ENCODE measurements around the gene ATP11A. TPM values are rescaled to one million over a fixed set of nuclear protein-coding genes. Genes with fewer than 3 reads are reported as not detected.

Gene ATP11A
- total RNA-seq, 1 experiment from 2014 or later = 80.4 TPM

DNA sequence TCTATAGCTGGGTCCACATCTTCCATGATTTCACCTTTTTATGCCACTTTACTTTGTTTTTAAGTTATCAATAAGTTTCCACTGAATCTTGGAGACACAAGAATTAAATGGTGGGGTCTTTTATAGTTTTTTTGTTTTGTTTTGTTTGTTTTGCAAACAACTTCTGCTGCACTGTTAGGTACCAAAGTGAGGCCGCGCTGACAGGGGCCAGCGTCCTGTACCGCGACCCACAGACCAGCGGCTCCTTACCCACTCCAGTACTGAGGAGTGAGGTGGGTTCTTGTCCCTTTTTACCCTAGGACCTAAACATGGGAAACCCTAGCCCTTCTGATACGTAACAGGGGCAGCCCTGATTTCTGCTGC lies 203.3 kb downstream of the ATP11A start:
- BruUV-seq (replicated peaks) = no TSS peak
- Histone ChIP-seq H2AFZ (ENCODE audit: low read depth, low read length, poor library complexity, severe bottlenecking) (no peak overlapping the region), H3K27me3 (ENCODE audit: insufficient read depth, low read length) (no peaks in the 10 kb centered on the region), H4K20me1 (ENCODE audit: insufficient read depth) (no peaks in the 10 kb centered on the region), H3K4me1 (ENCODE audit: control insufficient read depth in 1 of 2, insufficient read depth in 2 of 2, low read length in 2 of 2) (peaks cover 6 to 14% of the 10 kb centered on the region in 2 experiments; a peak in 3 of 4 replicates), H3K9me3 (ENCODE audit: control insufficient read depth in 1 of 2, insufficient read depth in 1 of 2, low read depth in 1 of 2, low read length in 2 of 2) (no peaks in the 10 kb centered on the region), H3K27ac (ENCODE audit: low read depth, low read length) (peak overlapping the region; percentile 27; the same call in 1 of the 2 replicates), H3K36me3 (ENCODE audit: control insufficient read depth in 1 of 2, insufficient read depth in 2 of 2, low read length in 2 of 2) (no peaks in the 10 kb centered on the region), H3K4me2 (ENCODE audit: low read length) (no peak overlapping the region), H3K79me2 (ENCODE audit: insufficient read depth, low read length) (no peaks in the 10 kb centered on the region), H3K9me2 (ENCODE audit: insufficient read depth) (no peaks in the 10 kb centered on the region), H3K4me3 (replicated peaks in 1 of 2; ENCODE audit: low read depth in 1 of 2, low read length in 2 of 2) (no peak overlapping the region), H3K9ac (ENCODE audit: low read length) (no peak overlapping the region)
- intact Hi-C loops (cut with micrococcal nuclease) = no loop called here
- CTCF ChIA-PET = interaction anchor here (1.8 kb wide), 1 partner anchor 39 kb away, joined by 6 read pairs; no protein-coding TSS in a partner anchor
- RAD21 ChIA-PET (ENCODE audit: low non-redundant PET in 1 of 2, low total read pairs in 2 of 2, uncharacterized antibody in 2 of 2, unreplicated experiment in 2 of 2) = no interaction called here
- DNase-seq (ENCODE audit: low read depth, low spot score) = no peak
- TF ChIP-seq ZNF274 (IDR thresholded peaks at IDR 0.05; ENCODE audit: low read depth, low read length) = no peak
- no peak for TF ChIP-seq SRF (IDR thresholded peaks at IDR 0.05; ENCODE audit: low read depth)
- TF ChIP-seq SP1 (IDR thresholded peaks at IDR 0.05; ENCODE audit: low read depth) = no peak
- no peak for TF ChIP-seq EZH2 (IDR thresholded peaks at IDR 0.05)
- no peak for TF ChIP-seq EZH2phosphoT487 (IDR thresholded peaks at IDR 0.05; ENCODE audit: borderline replicate concordance)
- TF ChIP-seq FOSL1 (IDR thresholded peaks at IDR 0.05; ENCODE audit: low read depth) = no peak
- TF ChIP-seq, protein P1, sequence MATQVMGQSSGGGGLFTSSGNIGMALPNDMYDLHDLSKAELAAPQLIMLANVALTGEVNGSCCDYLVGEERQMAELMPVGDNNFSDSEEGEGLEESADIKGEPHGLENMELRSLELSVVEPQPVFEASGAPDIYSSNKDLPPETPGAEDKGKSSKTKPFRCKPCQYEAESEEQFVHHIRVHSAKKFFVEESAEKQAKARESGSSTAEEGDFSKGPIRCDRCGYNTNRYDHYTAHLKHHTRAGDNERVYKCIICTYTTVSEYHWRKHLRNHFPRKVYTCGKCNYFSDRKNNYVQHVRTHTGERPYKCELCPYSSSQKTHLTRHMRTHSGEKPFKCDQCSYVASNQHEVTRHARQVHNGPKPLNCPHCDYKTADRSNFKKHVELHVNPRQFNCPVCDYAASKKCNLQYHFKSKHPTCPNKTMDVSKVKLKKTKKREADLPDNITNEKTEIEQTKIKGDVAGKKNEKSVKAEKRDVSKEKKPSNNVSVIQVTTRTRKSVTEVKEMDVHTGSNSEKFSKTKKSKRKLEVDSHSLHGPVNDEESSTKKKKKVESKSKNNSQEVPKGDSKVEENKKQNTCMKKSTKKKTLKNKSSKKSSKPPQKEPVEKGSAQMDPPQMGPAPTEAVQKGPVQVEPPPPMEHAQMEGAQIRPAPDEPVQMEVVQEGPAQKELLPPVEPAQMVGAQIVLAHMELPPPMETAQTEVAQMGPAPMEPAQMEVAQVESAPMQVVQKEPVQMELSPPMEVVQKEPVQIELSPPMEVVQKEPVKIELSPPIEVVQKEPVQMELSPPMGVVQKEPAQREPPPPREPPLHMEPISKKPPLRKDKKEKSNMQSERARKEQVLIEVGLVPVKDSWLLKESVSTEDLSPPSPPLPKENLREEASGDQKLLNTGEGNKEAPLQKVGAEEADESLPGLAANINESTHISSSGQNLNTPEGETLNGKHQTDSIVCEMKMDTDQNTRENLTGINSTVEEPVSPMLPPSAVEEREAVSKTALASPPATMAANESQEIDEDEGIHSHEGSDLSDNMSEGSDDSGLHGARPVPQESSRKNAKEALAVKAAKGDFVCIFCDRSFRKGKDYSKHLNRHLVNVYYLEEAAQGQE (IDR thresholded peaks at IDR 0.05; ENCODE audit: low read depth) = no peak
- no peak for TF ChIP-seq CBX3 (IDR thresholded peaks at IDR 0.05; ENCODE audit: low read depth)
- no peak for TF ChIP-seq JUND (IDR thresholded peaks at IDR 0.05)
- TF ChIP-seq, protein P2, sequence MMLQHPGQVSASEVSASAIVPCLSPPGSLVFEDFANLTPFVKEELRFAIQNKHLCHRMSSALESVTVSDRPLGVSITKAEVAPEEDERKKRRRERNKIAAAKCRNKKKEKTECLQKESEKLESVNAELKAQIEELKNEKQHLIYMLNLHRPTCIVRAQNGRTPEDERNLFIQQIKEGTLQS (IDR thresholded peaks at IDR 0.05) = no peak
- TF ChIP-seq TCF7L2 (IDR thresholded peaks at IDR 0.05; ENCODE audit: borderline replicate concordance, extremely low read depth, insufficient read depth, insufficient read length) = no peak
- no peak for TF ChIP-seq CEBPB (IDR thresholded peaks at IDR 0.05; ENCODE audit: low read depth)
- TF ChIP-seq, protein P3, sequence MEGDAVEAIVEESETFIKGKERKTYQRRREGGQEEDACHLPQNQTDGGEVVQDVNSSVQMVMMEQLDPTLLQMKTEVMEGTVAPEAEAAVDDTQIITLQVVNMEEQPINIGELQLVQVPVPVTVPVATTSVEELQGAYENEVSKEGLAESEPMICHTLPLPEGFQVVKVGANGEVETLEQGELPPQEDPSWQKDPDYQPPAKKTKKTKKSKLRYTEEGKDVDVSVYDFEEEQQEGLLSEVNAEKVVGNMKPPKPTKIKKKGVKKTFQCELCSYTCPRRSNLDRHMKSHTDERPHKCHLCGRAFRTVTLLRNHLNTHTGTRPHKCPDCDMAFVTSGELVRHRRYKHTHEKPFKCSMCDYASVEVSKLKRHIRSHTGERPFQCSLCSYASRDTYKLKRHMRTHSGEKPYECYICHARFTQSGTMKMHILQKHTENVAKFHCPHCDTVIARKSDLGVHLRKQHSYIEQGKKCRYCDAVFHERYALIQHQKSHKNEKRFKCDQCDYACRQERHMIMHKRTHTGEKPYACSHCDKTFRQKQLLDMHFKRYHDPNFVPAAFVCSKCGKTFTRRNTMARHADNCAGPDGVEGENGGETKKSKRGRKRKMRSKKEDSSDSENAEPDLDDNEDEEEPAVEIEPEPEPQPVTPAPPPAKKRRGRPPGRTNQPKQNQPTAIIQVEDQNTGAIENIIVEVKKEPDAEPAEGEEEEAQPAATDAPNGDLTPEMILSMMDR (IDR thresholded peaks at IDR 0.05 in 2 of 3, conservative IDR thresholded peaks at IDR 0.05 in 1 of 3; ENCODE audit: borderline replicate concordance in 1 of 3, insufficient read depth in 1 of 3, low read depth in 2 of 3, low read length in 2 of 3) = no peak
- no peak for TF ChIP-seq POLR2A (IDR thresholded peaks at IDR 0.05; ENCODE audit: borderline replicate concordance, extremely low read depth, insufficient read depth, insufficient read length)
- TF ChIP-seq YY1 (IDR thresholded peaks at IDR 0.05; ENCODE audit: extremely low read depth, insufficient replicate concordance, low read depth, low read length) = no peak
- ATAC-seq = no peak
- POLR2A ChIA-PET = no interaction called here

Data from HCT116 (cell line).